Motor neuron (in vitro differentiated cells): ENCODE data around the gene EFNA2. TPM values are rescaled to one million over a fixed set of nuclear protein-coding genes. Genes with fewer than 3 reads are reported as not detected.

Experiments
- total RNA-seq, 8 experiments: library from RNA; unstranded; fragments of 300-600 nt; gene quantifications; 2 replicates each; pipeline versions ENCODE4 v1.2.3 to v1.2.4, GENCODE V29; 2022

The EFNA2 gene
- total RNA-seq, 8 experiments from 2014 or later = 2.4 to 9.2 (median 4.5) TPM; not detected in 3

Other genes starting within 250 kb of the EFNA2 start
- 10 to 100 TPM in 4 of 8 experiments, 1 to 10 TPM in 4; 6.5 to 35.6 (median 9.1) TPM for gene ABCA7, start 245.8 kb upstream of the EFNA2 start, total RNA-seq
- gene ARHGAP45, start 218.7 kb upstream of the EFNA2 start, total RNA-seq = 10 to 100 TPM in 1 of 8 experiments, 1 to 10 TPM in 7; 2.8 to 13.1 (median 5.7) TPM
- gene POLR2E, start 190.5 kb upstream of the EFNA2 start, total RNA-seq = 100 to 1,000 TPM in 4 of 8 experiments, 10 to 100 TPM in 4; 73.0 to 233 (median 103) TPM
- gene GPX4, start 181.9 kb upstream of the EFNA2 start, total RNA-seq = 100 to 1,000 TPM; 331 to 509 (median 399) TPM
- gene SBNO2, start 111.6 kb upstream of the EFNA2 start, total RNA-seq = 10 to 100 TPM in 6 of 8 experiments, 1 to 10 TPM in 2; 5.6 to 54.9 (median 22.5) TPM
- gene STK11, start 80.1 kb upstream of the EFNA2 start, total RNA-seq = 10 to 100 TPM; 30.1 to 61.1 (median 36.6) TPM
- 10 to 100 TPM in 3 of 8 experiments, 1 to 10 TPM in 5; 1.2 to 18.0 (median 8.5) TPM for gene CBARP, start 47.9 kb upstream of the EFNA2 start, total RNA-seq
- 100 to 1,000 TPM in 3 of 8 experiments, 10 to 100 TPM in 5; 72.1 to 359 (median 83.5) TPM for gene ATP5F1D, start 44.1 kb upstream of the EFNA2 start, total RNA-seq
- gene MIDN, start 37.3 kb upstream of the EFNA2 start, total RNA-seq = 10 to 100 TPM; 15.0 to 78.9 (median 35.1) TPM
- 1,000 to 10,000 TPM in 2 of 8 experiments, 100 to 1,000 TPM in 6; 354 to 1,038 (median 830) TPM for gene CIRBP, start 16.5 kb upstream of the EFNA2 start, total RNA-seq
- 10 to 100 TPM; 14.2 to 88.9 (median 25.3) TPM for gene FAM174C, start 10.3 kb upstream of the EFNA2 start, total RNA-seq
- gene NDUFS7, start 98.0 kb downstream of the EFNA2 start, total RNA-seq = 100 to 1,000 TPM in 1 of 8 experiments, 10 to 100 TPM in 7; 82.8 to 117 (median 89.1) TPM
- gene GAMT, start 115.7 kb downstream of the EFNA2 start, total RNA-seq = 10 to 100 TPM; 18.6 to 38.9 (median 27.6) TPM
- gene DAZAP1, start 121.7 kb downstream of the EFNA2 start, total RNA-seq = 100 to 1,000 TPM in 2 of 8 experiments, 10 to 100 TPM in 6; 32.3 to 129 (median 46.7) TPM
- 1,000 to 10,000 TPM; 1,397 to 2,339 (median 1,906) TPM for gene RPS15, start 152.5 kb downstream of the EFNA2 start, total RNA-seq
- 10 to 100 TPM in 5 of 8 experiments, 1 to 10 TPM in 1, under 1 TPM in 2; 0.31 to 52.0 (median 31.9) TPM for gene APC2, start 164.2 kb downstream of the EFNA2 start, total RNA-seq
- 10 to 100 TPM; 27.2 to 34.3 (median 32.7) TPM for gene C19orf25, start 193.3 kb downstream of the EFNA2 start, total RNA-seq
- 1 to 10 TPM; 1.9 to 5.6 (median 4.4) TPM for gene PCSK4, start 204.5 kb downstream of the EFNA2 start, total RNA-seq
- gene REEP6, start 205.3 kb downstream of the EFNA2 start, total RNA-seq = 10 to 100 TPM in 1 of 8 experiments, 1 to 10 TPM in 7; 3.2 to 16.8 (median 5.7) TPM
- gene ADAMTSL5, start 227.1 kb downstream of the EFNA2 start, total RNA-seq = 1 to 10 TPM in 4 of 8 experiments, under 1 TPM in 3, not detected in 1; 0.09 to 8.2 (median 1.5) TPM
- under 1 TPM in 6 of 8 experiments, not detected in 2; 0.27 to 0.45 (median 0.29) TPM for gene PLK5, start 238.2 kb downstream of the EFNA2 start, total RNA-seq